ENCODE data around the gene EIF3J. TPM values are rescaled to one million over a fixed set of nuclear protein-coding genes. Genes with fewer than 3 reads are reported as not detected.
"Not testable (repeated sequence)": the region's sequence is repeated elsewhere in the genome, so short reads cannot be mapped to it uniquely, and the experiment has no call there.

EIF3J gene
- total RNA-seq (2014; rRNA removed; shearing (Covaris generic); ENCODE audit: low replicate concordance) = 21.3 and 36.3 TPM in 2 replicates

GRCh38 chr15:44536962-44537734 is at the start of gene EIF3J:
Gene EIF3J (plus strand): TSS chr15:44537147. CDS start chr15:44537195, 48 bp downstream.
- peak; percentile 93 for DNase-seq (ENCODE audit: low read depth)
- in situ Hi-C loops (cut with HindIII; ENCODE audit: low pct_unique_long_range_greater_than_20kb, low sequenced_read_pairs) = no loop called here

GRCh38 chr15:44489464-44489863 is 47.5 kb upstream of the EIF3J start:
- in situ Hi-C loops (cut with HindIII; ENCODE audit: low pct_unique_long_range_greater_than_20kb, low sequenced_read_pairs) = no loop called here
- DNase-seq (ENCODE audit: low read depth) = peak; percentile 89

- in situ Hi-C loops (cut with HindIII; ENCODE audit: low pct_unique_long_range_greater_than_20kb, low sequenced_read_pairs) = no loop called here
- DNase-seq (ENCODE audit: low read depth) = peak; percentile 33
Observed at GRCh38 chr15:44490622-44491021, 46.3 kb upstream of the EIF3J start.

GRCh38 chr15:44492040-44492439 is 44.9 kb upstream of the EIF3J start:
- DNase-seq (ENCODE audit: low read depth) = no peak
- in situ Hi-C loops (cut with HindIII; ENCODE audit: low pct_unique_long_range_greater_than_20kb, low sequenced_read_pairs) = no loop called here

- in situ Hi-C loops (cut with HindIII; ENCODE audit: low pct_unique_long_range_greater_than_20kb, low sequenced_read_pairs) = no loop called here
Observed at GRCh38 chr15:44492672-44493071, 44.3 kb upstream of the EIF3J start.

GRCh38 chr15:44495562-44495961 is 41.4 kb upstream of the EIF3J start:
- in situ Hi-C loops (cut with HindIII; ENCODE audit: low pct_unique_long_range_greater_than_20kb, low sequenced_read_pairs) = no loop called here
- DNase-seq (ENCODE audit: low read depth) = no peak

More at GRCh38 chr15:44492672-44493071, 44.3 kb upstream of the EIF3J start:
- DNase-seq (ENCODE audit: low read depth) = no peak

GRCh38 chr15:44500555-44500954 is 36.4 kb upstream of the EIF3J start:
- in situ Hi-C loops (cut with HindIII; ENCODE audit: low pct_unique_long_range_greater_than_20kb, low sequenced_read_pairs) = no loop called here
- DNase-seq (ENCODE audit: low read depth) = no peak

- peak; percentile 31 for DNase-seq (ENCODE audit: low read depth)
- in situ Hi-C loops (cut with HindIII; ENCODE audit: low pct_unique_long_range_greater_than_20kb, low sequenced_read_pairs) = no loop called here
Observed at GRCh38 chr15:44501768-44502366, 35.1 kb upstream of the EIF3J start.

- no peak for DNase-seq (ENCODE audit: low read depth)
- in situ Hi-C loops (cut with HindIII; ENCODE audit: low pct_unique_long_range_greater_than_20kb, low sequenced_read_pairs) = no loop called here
Observed at GRCh38 chr15:44516436-44516835, 20.5 kb upstream of the EIF3J start.

GRCh38 chr15:44519537-44519936 is 17.4 kb upstream of the EIF3J start:
- no peak for DNase-seq (ENCODE audit: low read depth)
- in situ Hi-C loops (cut with HindIII; ENCODE audit: low pct_unique_long_range_greater_than_20kb, low sequenced_read_pairs) = no loop called here

- in situ Hi-C loops (cut with HindIII; ENCODE audit: low pct_unique_long_range_greater_than_20kb, low sequenced_read_pairs) = no loop called here
Observed at GRCh38 chr15:44525018-44525417, 11.9 kb upstream of the EIF3J start.

GRCh38 chr15:44527241-44527640 is 9.7 kb upstream of the EIF3J start:
- in situ Hi-C loops (cut with HindIII; ENCODE audit: low pct_unique_long_range_greater_than_20kb, low sequenced_read_pairs) = no loop called here
- no peak for DNase-seq (ENCODE audit: low read depth)

More at GRCh38 chr15:44525018-44525417, 11.9 kb upstream of the EIF3J start:
- no peak for DNase-seq (ENCODE audit: low read depth)

GRCh38 chr15:44529864-44530604 is 6.9 kb upstream of the EIF3J start:
- in situ Hi-C loops (cut with HindIII; ENCODE audit: low pct_unique_long_range_greater_than_20kb, low sequenced_read_pairs) = no loop called here
- DNase-seq (ENCODE audit: low read depth) = no peak

GRCh38 chr15:44530653-44531052 is 6.3 kb upstream of the EIF3J start:
- DNase-seq (ENCODE audit: low read depth) = no peak
- in situ Hi-C loops (cut with HindIII; ENCODE audit: low pct_unique_long_range_greater_than_20kb, low sequenced_read_pairs) = no loop called here

GRCh38 chr15:44532275-44532674 is 4.7 kb upstream of the EIF3J start:
- in situ Hi-C loops (cut with HindIII; ENCODE audit: low pct_unique_long_range_greater_than_20kb, low sequenced_read_pairs); DNase-seq (ENCODE audit: low read depth): not testable (repeated sequence)

GRCh38 chr15:44532689-44533088 is 4.3 kb upstream of the EIF3J start:
- in situ Hi-C loops (cut with HindIII; ENCODE audit: low pct_unique_long_range_greater_than_20kb, low sequenced_read_pairs) = no loop called here
- no peak for DNase-seq (ENCODE audit: low read depth)

GRCh38 chr15:44535092-44535491 is 1.9 kb upstream of the EIF3J start:
- no peak for DNase-seq (ENCODE audit: low read depth)
- in situ Hi-C loops (cut with HindIII; ENCODE audit: low pct_unique_long_range_greater_than_20kb, low sequenced_read_pairs) = no loop called here

GRCh38 chr15:44535523-44536301 is 1.2 kb upstream of the EIF3J start:
- in situ Hi-C loops (cut with HindIII; ENCODE audit: low pct_unique_long_range_greater_than_20kb, low sequenced_read_pairs) = no loop called here
- DNase-seq (ENCODE audit: low read depth) = no peak
